HG03025 (cell line): Measurements from ENCODE around the gene TMEM174.
"Not testable (repeated sequence)": the region's sequence is repeated elsewhere in the genome, so short reads cannot be mapped to it uniquely, and the experiment has no call there.

Experiments used
- ATAC-seq: cut with Tn5 transposase; IDR thresholded peaks from one replicate; pipeline ENCODE4 v1.9.1; 2021; ENCODE audit warnings: mild to moderate bottlenecking, moderate library complexity; ENCODE audit not compliant: unreplicated experiment, low FRiP score

Gene TMEM174

DNA sequence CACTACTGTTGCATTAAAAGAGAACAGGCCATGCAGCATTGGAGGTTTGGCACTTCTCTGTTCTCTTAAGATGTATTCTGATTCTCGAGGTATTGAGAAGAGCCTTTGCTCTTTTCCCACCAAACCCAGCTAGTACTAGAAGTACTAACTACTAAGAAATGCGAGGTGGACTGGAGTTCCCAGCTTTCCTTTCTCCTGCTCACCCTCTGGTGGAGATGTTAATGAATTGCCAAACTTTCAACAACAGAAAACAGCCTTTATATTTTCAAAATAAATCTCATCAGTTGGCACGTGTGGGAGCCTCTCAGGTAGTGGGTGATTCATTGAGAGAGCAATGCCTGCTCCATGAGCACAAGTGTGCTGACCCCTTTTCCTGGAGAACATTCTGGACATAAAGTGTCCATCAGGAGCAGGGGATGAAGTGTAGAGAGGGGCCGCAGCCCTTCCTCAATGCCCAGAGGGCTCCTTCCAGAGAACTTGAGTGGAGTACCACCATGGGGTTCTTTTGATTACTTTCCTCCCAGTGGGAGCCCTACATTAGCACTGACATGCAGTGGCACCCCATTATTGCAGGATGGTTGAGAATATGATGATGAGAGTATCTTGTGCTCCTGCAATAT lies 45.7 kb downstream of the TMEM174 start:
- no peak for ATAC-seq

DNA sequence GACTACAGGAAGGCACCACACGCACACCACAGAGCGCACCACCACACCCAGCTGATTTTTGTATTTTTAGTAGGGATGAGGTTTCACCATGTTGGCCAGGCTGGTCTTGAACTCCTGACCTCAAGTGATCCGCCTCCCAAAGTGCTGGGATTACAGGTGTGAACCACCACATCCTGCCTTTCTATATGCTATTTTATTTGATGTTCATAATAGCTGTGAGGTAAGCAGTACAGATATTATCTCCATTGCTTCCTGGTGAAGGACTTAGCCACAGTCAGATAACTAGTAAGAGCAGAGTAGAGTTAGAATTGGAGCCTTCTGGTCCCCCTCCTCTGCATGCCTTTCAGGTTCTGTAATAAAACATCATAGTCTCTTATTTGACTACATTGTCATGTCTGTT lies 46.3 kb downstream of the TMEM174 start:
- not testable (repeated sequence) for ATAC-seq

DNA sequence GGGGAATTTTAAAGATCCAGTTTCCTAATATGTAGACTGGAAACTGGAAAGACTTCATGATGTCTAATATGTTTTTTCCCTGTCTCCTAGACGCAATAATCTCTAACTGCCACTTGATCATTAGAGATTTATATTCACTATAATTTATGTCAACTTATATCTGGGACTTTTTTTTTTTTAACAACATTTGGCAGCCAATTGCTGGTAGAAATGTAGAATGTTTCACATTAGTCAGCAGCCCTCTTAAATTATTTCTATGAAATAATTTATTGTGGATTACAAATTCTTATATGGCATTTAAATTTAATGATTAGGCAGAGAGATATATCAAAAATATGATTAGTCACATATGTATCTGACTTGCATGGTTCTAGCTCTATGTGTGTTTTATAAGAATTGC lies 48.2 kb downstream of the TMEM174 start:
- no peak for ATAC-seq

DNA sequence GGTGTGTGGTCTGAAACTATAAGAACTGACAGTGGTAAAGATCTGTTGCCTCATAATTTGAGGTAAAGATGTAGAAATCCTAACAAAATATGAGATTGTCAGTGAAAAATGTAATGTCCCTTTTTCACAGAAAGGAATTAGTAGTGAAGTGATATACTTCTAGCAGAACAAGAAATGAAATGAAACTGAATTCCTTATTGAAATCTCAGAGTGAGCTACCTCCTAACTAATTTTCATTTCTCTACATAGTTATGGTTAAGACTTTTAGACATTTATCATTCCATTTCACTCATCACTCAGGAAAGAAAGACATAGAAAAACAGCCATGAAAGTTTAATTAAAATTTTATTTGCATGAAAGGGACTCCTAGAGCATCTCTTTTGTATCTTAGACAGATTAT lies 48.7 kb downstream of the TMEM174 start:
- no peak for ATAC-seq

DNA sequence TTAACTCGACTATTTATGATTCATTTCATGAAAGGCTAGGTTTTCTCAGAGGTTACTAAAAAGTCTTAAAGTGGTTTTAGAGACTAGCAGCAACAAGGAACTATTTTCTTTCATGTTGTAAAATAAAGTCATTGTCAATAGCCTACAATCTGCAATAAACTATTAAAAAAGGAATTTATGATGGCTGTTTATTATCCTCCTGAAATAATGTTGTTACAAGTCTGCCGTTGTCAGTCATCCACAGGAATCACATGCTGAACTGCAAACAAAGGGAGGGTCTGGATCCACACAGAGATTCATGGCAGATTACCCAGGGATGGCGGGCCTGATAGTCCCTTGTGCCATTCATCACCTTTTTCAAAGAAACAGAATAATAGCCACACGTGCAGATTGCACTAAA lies 49.2 kb downstream of the TMEM174 start:
- no peak for ATAC-seq
